Measurements from ENCODE around the gene CCL20. TPM values are rescaled to one million over a fixed set of nuclear protein-coding genes. Genes with fewer than 3 reads are reported as not detected.
A peak's percentile ranks its signal among the peaks of the same experiment; 100 is the strongest.

CCL20 gene
- total RNA-seq, 4 donors from 2014 or later: 1.2 to 7.4 (median 2.5) TPM; not detected in 1

- intact Hi-C loops (cut with DNase I; ENCODE audit: low total_unique reads): loop anchor here (10.0 kb wide), 1 partner anchor 108 kb away; the partner anchor contains the start of gene SCYGR5
Measured at GRCh38 chr2:227772932-227773331, 40.7 kb upstream of the CCL20 start.

GRCh38 chr2:227774011-227774624 lies 39.5 kb upstream of the CCL20 start:
- TF ChIP-seq POLR2A (IDR thresholded peaks at IDR 0.05) (no peak), CTCF (IDR thresholded peaks at IDR 0.05) (no peak)
- no peak overlapping the region for H3K4me3 ChIP-seq (ENCODE audit: low read depth, poor library complexity, severe bottlenecking)
- intact Hi-C loops (cut with DNase I; ENCODE audit: low total_unique reads): loop anchor here (10.0 kb wide), 1 partner anchor 109 kb away; the partner anchor contains the start of gene SCYGR5
- 70% methylated on average over 15 of the region's 15 CpGs for WGBS, 2 donors
- peak in 1 of 2 donors; percentile 32 for DNase-seq (ENCODE audit: low spot score in 2 of 2)

More at GRCh38 chr2:227772932-227773331, 40.7 kb upstream of the CCL20 start:
- no peak for TF ChIP-seq CTCF (IDR thresholded peaks at IDR 0.05)
- no peak for TF ChIP-seq POLR2A (IDR thresholded peaks at IDR 0.05)
- WGBS, 2 donors: 41 to 60% methylated on average over 2 of the region's 2 CpGs
- H3K4me3 ChIP-seq (ENCODE audit: low read depth, poor library complexity, severe bottlenecking): no peak overlapping the region
- DNase-seq (ENCODE audit: low spot score in 2 of 2): peak in 1 of 2 donors; percentile 17

GRCh38 chr2:227774895-227775842 lies 38.5 kb upstream of the CCL20 start:
- TF ChIP-seq CTCF (IDR thresholded peaks at IDR 0.05) (no peak), POLR2A (IDR thresholded peaks at IDR 0.05) (no peak)
- no peak for DNase-seq (ENCODE audit: low spot score in 2 of 2)
- H3K4me3 ChIP-seq (ENCODE audit: low read depth, poor library complexity, severe bottlenecking): no peak overlapping the region
- 87 to 88% methylated on average over 6 of the region's 6 CpGs for WGBS, 2 donors
- intact Hi-C loops (cut with DNase I; ENCODE audit: low total_unique reads): loop anchor here (10.0 kb wide), 1 partner anchor 110 kb away; the partner anchor contains the start of gene SCYGR5

- DNase-seq (ENCODE audit: low spot score in 2 of 2): peak in 1 of 2 donors; percentile 50
- TF ChIP-seq CTCF (IDR thresholded peaks at IDR 0.05): no peak
- TF ChIP-seq POLR2A (IDR thresholded peaks at IDR 0.05): no peak
- intact Hi-C loops (cut with DNase I; ENCODE audit: low total_unique reads): no loop called here
- WGBS, 2 donors: 40 to 45% methylated on average over 14 of the region's 14 CpGs
- no peak overlapping the region for H3K4me3 ChIP-seq (ENCODE audit: low read depth, poor library complexity, severe bottlenecking)
Measured at GRCh38 chr2:227780981-227781615, 32.5 kb upstream of the CCL20 start.

GRCh38 chr2:227781841-227782240 lies 31.8 kb upstream of the CCL20 start:
- no peak overlapping the region for H3K4me3 ChIP-seq (ENCODE audit: low read depth, poor library complexity, severe bottlenecking)
- no peak for TF ChIP-seq CTCF (IDR thresholded peaks at IDR 0.05)
- TF ChIP-seq POLR2A (IDR thresholded peaks at IDR 0.05): no peak
- peak in 1 of 2 donors; percentile 13 for DNase-seq (ENCODE audit: low spot score in 2 of 2)
- intact Hi-C loops (cut with DNase I; ENCODE audit: low total_unique reads): no loop called here
- 83 to 92% methylated on average over 6 to 8 of the region's 8 CpGs for WGBS, 2 donors

Measured in lower leg skin (tissue), 4 donors.